ENCODE measurements around the gene SLC4A2. TPM values are rescaled to one million over a fixed set of nuclear protein-coding genes. Genes with fewer than 3 reads are reported as not detected.

The SLC4A2 gene
- total and polyA plus RNA-seq, 2 experiments from 2014 or later = 167 to 188 TPM

DNA sequence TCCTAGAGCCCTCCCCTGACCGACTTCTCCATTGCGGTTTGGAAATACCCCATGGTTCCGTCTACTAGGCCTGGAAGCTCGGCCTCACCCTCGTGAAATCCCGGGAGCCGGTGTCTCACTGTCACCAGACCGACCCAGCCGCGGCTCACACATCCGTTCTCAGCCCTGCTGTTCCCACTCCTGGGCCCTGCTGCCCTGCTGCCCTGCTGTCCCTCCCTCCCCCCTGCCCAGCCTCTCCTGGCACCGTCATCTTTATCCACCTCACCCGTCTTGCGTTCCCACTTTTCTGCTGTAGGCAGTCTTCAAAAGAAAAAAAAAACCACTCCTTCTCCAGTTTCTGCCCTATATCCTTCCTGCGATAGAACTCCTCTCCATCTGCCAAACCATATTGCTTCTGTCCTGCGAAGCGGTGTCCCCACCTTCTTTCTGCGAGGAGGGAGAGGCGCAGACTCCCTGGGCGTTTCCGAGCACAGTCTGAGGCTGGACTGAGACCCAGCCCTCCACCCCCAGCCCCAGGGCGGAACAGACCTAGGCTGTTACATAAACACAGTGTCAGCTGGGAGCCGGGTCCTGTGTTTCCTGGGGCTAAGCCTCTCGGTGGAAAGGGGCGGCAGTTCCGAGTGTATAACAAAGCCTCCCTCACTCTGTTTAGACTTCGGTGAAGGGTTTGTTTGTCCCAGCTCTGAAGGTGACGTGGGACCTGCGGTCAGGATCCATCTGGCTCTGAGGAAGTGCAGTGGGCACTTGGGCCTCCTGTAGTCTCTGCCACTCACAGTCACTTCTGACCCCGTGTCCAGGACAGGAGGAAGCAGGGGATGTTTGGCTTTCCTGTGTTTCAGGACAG, 29.7 kb downstream of the SLC4A2 start:
- H4K20me1 ChIP-seq (ENCODE audit: insufficient read depth, poor library complexity, severe bottlenecking) = peaks cover 61% of the 10 kb centered on the region
- TF ChIP-seq EZH2 (IDR thresholded peaks at IDR 0.05; ENCODE audit: borderline replicate concordance) (no peak), EZH2phosphoT487 (IDR thresholded peaks at IDR 0.05; ENCODE audit: low read depth, severe bottlenecking, unreplicated experiment) (no peak), CTCF (IDR thresholded peaks at IDR 0.05; ENCODE audit: poor library complexity) (no peak)
- H2AFZ ChIP-seq = no peak overlapping the region
- H3K36me3 ChIP-seq (replicated peaks; ENCODE audit: insufficient read depth, low read depth) = no peaks in the 10 kb centered on the region
- peaks cover 38% of the 10 kb centered on the region for H3K4me1 ChIP-seq (ENCODE audit: insufficient read depth)
- H3K9me2 ChIP-seq (replicated peaks; ENCODE audit: insufficient read depth) = no peaks in the 10 kb centered on the region
- no peaks in the 10 kb centered on the region for H3K9me3 ChIP-seq (ENCODE audit: low read depth)
- peak; percentile 74 for DNase-seq (ENCODE audit: low spot score)
- peaks cover 73% of the 10 kb centered on the region for H3K79me2 ChIP-seq
- peak overlapping the region; percentile 100 for H3K4me2 ChIP-seq
- no peaks in the 10 kb centered on the region for H3K27me3 ChIP-seq
- H3K27ac ChIP-seq = peak overlapping the region; percentile 83
- WGBS (ENCODE audit: low lambda C conversion rate, missing lambda C conversion rate) = 32% methylated on average over 26 of the region's 30 CpGs
- H3K4me3 ChIP-seq = no peak overlapping the region

DNA sequence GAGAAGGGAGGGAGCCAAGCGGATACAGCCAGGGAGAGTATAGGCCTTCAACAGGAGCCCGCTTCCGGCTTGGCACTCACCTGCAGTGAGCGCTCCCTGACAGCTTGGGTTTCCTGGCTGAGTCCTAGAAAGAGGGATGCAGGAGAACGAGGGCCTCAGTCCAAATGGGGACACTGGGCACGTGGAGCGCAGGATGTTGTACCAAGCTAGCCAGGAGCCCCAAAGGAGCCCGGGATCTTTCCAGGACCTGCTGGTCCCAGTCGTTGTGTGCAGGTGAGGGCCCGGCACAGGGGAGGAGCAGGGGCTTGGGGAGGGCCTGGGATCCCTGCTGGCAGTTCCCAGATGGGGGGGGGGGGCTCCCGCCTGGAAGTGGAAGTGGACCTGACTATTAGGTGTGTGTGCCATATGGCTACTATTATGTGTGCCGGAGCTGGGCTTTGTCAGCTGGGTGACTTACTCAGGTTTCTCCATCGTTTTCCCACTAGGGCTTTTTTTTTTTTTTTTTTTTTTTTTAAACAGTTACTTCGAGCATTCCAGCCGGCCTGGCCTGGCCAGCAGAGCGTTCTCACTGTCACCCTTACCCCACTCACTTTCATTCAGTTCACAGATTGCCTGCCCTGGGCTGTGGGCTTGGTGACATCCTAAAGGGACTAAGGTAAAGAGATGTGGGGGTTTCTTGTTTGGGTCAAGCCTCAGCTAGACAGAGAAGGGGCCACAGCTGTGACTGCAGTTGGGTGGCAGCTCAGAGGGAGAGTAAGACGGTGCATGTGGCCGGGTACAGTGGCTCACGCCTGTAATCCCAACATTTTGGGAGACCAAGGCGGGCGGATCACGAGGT, 30.7 kb downstream of the SLC4A2 start:
- no peaks in the 10 kb centered on the region for H3K9me3 ChIP-seq (ENCODE audit: low read depth)
- H4K20me1 ChIP-seq (ENCODE audit: insufficient read depth, poor library complexity, severe bottlenecking) = peaks cover 66% of the 10 kb centered on the region
- peaks cover 38% of the 10 kb centered on the region for H3K4me1 ChIP-seq (ENCODE audit: insufficient read depth)
- no peaks in the 10 kb centered on the region for H3K36me3 ChIP-seq (replicated peaks; ENCODE audit: insufficient read depth, low read depth)
- 82% methylated on average over 21 of the region's 22 CpGs for WGBS (ENCODE audit: low lambda C conversion rate, missing lambda C conversion rate)
- H3K4me3 ChIP-seq = no peak overlapping the region
- peaks cover 83% of the 10 kb centered on the region for H3K79me2 ChIP-seq
- H3K27me3 ChIP-seq = no peaks in the 10 kb centered on the region
- DNase-seq (ENCODE audit: low spot score) = peak; percentile 8
- H3K9me2 ChIP-seq (replicated peaks; ENCODE audit: insufficient read depth) = no peaks in the 10 kb centered on the region
- H3K27ac ChIP-seq = peak overlapping the region; percentile 83
- peak overlapping the region; percentile 100 for H3K4me2 ChIP-seq
- H2AFZ ChIP-seq = no peak overlapping the region
- no peak for TF ChIP-seq CTCF (IDR thresholded peaks at IDR 0.05; ENCODE audit: poor library complexity)
- no peak for TF ChIP-seq EZH2phosphoT487 (IDR thresholded peaks at IDR 0.05; ENCODE audit: low read depth, severe bottlenecking, unreplicated experiment)
- no peak for TF ChIP-seq EZH2 (IDR thresholded peaks at IDR 0.05; ENCODE audit: borderline replicate concordance)

GRCh38 chr7:151091003-151091402, 31.6 kb downstream of the SLC4A2 start:
- WGBS (ENCODE audit: low lambda C conversion rate, missing lambda C conversion rate) = 95% methylated on average over 7 of the region's 7 CpGs
- TF ChIP-seq EZH2 (IDR thresholded peaks at IDR 0.05; ENCODE audit: borderline replicate concordance) (no peak), EZH2phosphoT487 (IDR thresholded peaks at IDR 0.05; ENCODE audit: low read depth, severe bottlenecking, unreplicated experiment) (no peak), CTCF (IDR thresholded peaks at IDR 0.05; ENCODE audit: poor library complexity) (no peak)
- peaks cover 73% of the 10 kb centered on the region for H4K20me1 ChIP-seq (ENCODE audit: insufficient read depth, poor library complexity, severe bottlenecking)
- no peaks in the 10 kb centered on the region for H3K36me3 ChIP-seq (replicated peaks; ENCODE audit: insufficient read depth, low read depth)
- H3K27me3 ChIP-seq = no peaks in the 10 kb centered on the region
- no peak overlapping the region for H3K27ac ChIP-seq
- H3K4me3 ChIP-seq = no peak overlapping the region
- peaks cover 29% of the 10 kb centered on the region for H3K4me1 ChIP-seq (ENCODE audit: insufficient read depth)
- H3K9me2 ChIP-seq (replicated peaks; ENCODE audit: insufficient read depth) = no peaks in the 10 kb centered on the region
- no peak for DNase-seq (ENCODE audit: low spot score)
- H2AFZ ChIP-seq = no peak overlapping the region
- H3K4me2 ChIP-seq = no peak overlapping the region
- no peaks in the 10 kb centered on the region for H3K9me3 ChIP-seq (ENCODE audit: low read depth)
- H3K79me2 ChIP-seq = peaks cover 91% of the 10 kb centered on the region

Measured in hepatocyte (in vitro differentiated cells).